NB4 (cell line): ENCODE measurements around the gene SLC22A23.

Source experiments
- CTCF ChIP-seq: IDR thresholded peaks from one replicate; pipeline ENCODE4 v1.5.1; 2012; ENCODE audit warnings: low read depth, low read length
- MAX ChIP-seq: IDR thresholded peaks from 2 replicates; pipeline ENCODE4 v1.6.1; 2011; ENCODE audit warnings: low read depth, low read length
- POLR2A ChIP-seq: IDR thresholded peaks from 2 replicates; pipeline ENCODE4 v1.6.1; 2011; ENCODE audit warnings: mild to moderate bottlenecking; ENCODE audit not compliant: insufficient read length; ENCODE audit errors: extremely low read depth

DNA sequence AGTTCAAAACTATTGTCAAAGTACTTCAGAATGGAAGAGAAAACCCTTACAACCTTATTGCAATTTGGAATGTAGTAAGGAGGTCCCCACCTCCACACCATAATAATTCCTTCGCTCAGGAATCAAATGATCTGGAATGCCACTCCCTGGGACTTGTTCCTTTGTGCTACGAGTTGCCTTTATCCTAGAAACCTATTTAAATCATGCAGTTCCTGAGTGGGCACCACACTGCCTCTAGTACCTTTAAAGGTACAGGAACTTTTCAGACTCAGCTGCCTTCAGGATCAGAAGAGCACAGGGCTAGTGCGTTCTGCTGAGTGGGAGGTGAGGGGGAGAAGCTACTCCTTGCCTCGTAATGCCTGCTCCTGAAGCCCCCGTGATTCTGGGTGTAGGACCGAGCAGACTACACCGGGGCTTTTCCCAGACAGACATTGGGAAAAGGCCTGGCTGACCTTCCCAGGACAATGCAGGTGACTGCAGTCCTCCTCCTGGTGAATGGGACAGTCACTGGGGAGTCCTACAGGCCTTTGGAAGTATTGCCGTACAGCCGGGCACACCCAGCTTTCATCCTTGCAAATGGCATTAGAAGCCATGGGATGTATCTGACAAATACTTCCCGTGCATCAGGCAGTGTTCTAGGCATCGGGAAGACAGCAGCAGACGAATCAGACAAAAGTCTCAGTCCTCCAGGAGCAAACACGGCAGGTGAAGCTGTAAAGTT, 217.6 kb downstream of the SLC22A23 start:
- TF ChIP-seq POLR2A (no peak), CTCF (no peak), MAX (no peak)
